HAP-1 (cell line): ENCODE measurements around the gene TGFBR3L.

Experiments
- DNase-seq, 2 experiments: peaks; one replicate each; pipeline ENCODE4 v3.0.0-alpha.2; 2016 to 2020; ENCODE audit warnings: low spot score in 2 of 2
- H3K27me3 ChIP-seq: fragments of 250-450 bp; sonication (Bioruptor Pico); 2 replicates; pipeline ENCODE4 v1.5.1; 2020; ENCODE audit warnings: low read depth, mild to moderate bottlenecking, moderate library complexity
- H3K36me3 ChIP-seq: fragments of 250-450 bp; sonication (Bioruptor Pico); replicated peaks from 2 replicates; pipeline ENCODE4 v1.5.1; 2020; ENCODE audit warnings: mild to moderate bottlenecking
- H3K4me1 ChIP-seq: fragments of 250-450 bp; sonication (Bioruptor Pico); 2 replicates; pipeline ENCODE4 v1.5.1; 2020; ENCODE audit warnings: mild to moderate bottlenecking
- H3K4me3 ChIP-seq: fragments of 250-450 bp; sonication (Bioruptor Pico); 2 replicates; pipeline ENCODE4 v1.5.1; 2020; ENCODE audit warnings: mild to moderate bottlenecking, moderate library complexity
- H3K9me3 ChIP-seq: fragments of 250-450 bp; sonication (Bioruptor Pico); 2 replicates; pipeline ENCODE4 v1.5.1; 2020; ENCODE audit warnings: mild to moderate bottlenecking, moderate library complexity
- in situ Hi-C: fragments of 300-500 bp; cut with MboI; formaldehyde crosslinking; loops from 3 replicates; pipeline ENCODE4 v1.14.3; 2020; ENCODE audit warnings: low sequenced_read_pairs, inconsistent platforms, mixed read lengths

Gene TGFBR3L

GRCh38 chr19:7965259-7965841 is 50.7 kb downstream of the TGFBR3L start:
- in situ Hi-C loops: no loop called here
- Histone ChIP-seq H3K36me3 (peaks cover 87% of the 10 kb centered on the region), H3K4me1 (no peaks in the 10 kb centered on the region), H3K4me3 (no peak overlapping the region), H3K9me3 (no peaks in the 10 kb centered on the region), H3K27me3 (no peaks in the 10 kb centered on the region)
- no peak for DNase-seq

- in situ Hi-C loops: no loop called here
- H3K4me1 ChIP-seq: no peaks in the 10 kb centered on the region
- peaks cover 93% of the 10 kb centered on the region for H3K36me3 ChIP-seq
- DNase-seq: no peak
- H3K9me3 ChIP-seq: no peaks in the 10 kb centered on the region
- H3K4me3 ChIP-seq: no peak overlapping the region
- H3K27me3 ChIP-seq: no peaks in the 10 kb centered on the region
Observed at GRCh38 chr19:7965921-7966665, 51.5 kb downstream of the TGFBR3L start.

- in situ Hi-C loops: no loop called here
Observed at GRCh38 chr19:7968008-7968795, 53.6 kb downstream of the TGFBR3L start.

More at GRCh38 chr19:7968008-7968795, 53.6 kb downstream of the TGFBR3L start:
- Histone ChIP-seq H3K27me3 (no peaks in the 10 kb centered on the region), H3K4me3 (no peak overlapping the region), H3K4me1 (no peaks in the 10 kb centered on the region), H3K36me3 (peaks cover 87% of the 10 kb centered on the region), H3K9me3 (no peaks in the 10 kb centered on the region)
- DNase-seq: no peak
